CD4-positive, alpha-beta T cell treated with Interleukin-15 for 1 hour (primary cell): Measurements from ENCODE around the gene ZNF689.
A peak's percentile ranks its signal among the peaks of the same experiment; 100 is the strongest.
"Not testable (repeated sequence)": the region's sequence is repeated elsewhere in the genome, so short reads cannot be mapped to it uniquely, and the experiment has no call there.

Source experiments
- DNase-seq: peaks from one replicate; pipeline ENCODE4 v3.0.0-alpha.2; 2020

ZNF689 gene

DNA sequence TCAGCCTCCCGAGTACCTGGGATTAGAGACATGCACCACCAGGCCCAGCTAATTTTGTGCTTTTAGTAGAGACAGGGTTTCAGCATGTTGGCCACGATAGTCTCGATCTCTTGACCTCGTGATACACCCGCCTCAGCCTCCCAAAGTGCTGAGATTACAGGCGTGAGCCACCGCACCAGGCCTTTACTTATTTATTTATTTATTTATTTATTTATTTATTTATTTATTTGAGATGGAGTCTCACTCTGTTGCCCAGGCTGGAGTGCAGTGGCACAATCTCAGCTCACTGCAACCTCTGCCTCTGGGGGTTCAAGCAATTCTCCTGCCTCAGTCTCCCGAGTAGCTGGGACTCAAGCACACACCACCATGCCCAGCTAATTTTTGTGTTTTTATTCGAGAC is 19.3 kb downstream of the ZNF689 start:
- not testable (repeated sequence) for DNase-seq

DNA sequence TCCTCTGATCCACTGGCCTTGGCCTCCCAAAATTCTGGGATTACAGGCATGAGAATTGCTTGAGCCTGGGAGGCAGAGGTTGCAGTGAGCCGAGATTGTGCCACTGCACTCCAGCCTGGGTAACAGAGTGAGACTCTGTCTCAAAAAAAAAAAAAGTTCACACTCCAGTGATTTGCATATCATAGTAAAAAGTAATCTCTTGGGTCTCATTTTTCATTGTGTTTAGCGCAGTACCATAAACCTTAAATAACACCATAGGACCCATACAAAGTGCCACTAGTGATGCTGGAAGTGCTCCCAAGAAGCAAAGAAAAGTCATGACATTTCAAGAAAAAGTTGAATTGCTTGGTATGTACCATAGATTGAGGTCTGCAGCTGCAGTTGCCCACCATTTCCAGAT is 20.6 kb downstream of the ZNF689 start:
- not testable (repeated sequence) for DNase-seq

DNA sequence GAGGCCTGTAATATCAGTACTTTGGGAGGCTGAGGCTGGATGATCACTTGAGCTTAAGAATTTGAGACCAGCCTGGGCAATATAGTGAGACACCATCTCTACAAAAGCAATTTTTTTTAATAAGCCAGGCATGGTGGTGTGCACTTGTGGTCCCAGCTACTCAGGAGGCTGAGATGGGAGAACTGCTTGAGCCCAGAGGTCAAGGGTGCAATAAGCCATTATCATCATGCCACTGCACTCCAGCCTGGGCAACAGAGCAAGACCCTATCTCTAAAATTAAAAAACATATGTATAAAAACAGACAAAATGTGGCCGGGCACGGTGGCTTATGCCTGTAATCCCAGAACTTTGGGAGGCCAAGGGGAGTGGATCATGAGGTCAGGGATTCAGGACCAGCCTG is 21.5 kb downstream of the ZNF689 start:
- DNase-seq = no peak

DNA sequence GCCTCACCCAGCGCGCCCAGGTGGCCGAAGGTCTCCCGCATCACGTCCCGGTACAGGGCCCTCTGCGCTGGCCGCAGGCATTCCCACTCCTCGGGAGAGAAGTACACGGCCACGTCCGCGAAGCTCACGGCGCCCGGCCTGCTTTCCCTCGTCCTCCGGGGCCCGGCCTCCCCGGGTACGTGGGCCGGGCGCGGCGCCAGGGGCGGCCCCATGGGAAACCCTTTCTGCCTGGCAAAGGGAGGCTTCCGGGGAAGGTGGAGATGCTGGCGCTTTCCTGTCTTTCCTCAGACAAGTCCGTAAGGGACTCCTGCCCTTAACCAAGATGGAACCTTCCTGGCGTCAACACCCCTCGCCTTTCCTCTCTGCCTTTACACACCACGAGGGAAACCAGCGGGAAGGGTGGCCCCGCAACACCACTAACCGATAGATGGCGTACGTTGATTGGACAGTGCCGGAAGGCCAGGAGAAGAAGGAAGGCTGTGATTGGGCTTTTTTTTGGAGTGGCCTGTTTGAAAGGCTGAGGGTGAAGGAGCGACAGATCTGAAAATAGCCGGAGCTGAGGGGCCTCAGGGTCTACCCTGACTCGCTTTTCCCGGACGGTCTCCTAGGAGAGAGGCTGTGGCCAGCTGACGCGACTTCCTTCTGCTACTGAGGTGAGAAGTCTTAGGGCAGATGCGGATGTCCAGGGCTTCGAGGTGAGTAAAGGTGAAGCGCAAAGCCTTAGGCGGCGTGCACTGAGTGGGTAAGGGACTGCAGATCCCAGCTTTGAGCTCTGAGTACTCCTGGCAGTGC is 24.6 kb downstream of the ZNF689 start, which contains the start of gene ZNF785:
TSS of gene ZNF785 (minus strand) at position 298 of the 792 bp plus-strand sequence. CDS start at position 212, 86 bp downstream.
- DNase-seq = peak; percentile 96

DNA sequence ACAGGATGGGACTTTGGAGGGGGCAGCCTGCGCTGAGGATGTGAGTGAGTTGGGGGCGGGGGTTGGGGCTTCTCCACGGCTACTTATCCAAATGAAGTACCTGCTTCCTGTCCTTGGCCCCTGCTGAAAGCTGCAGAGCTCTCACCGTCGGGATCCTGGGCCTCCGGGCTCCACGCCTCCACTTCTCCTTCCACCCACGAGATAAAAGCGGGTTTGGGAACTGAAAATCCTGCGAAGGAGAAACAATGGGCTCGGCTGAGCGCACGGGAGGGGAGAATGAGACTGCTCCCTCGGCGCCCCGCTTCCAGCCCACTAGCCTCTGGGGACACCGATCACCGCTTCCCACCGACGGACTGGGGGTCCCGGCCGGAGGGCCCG is 25.2 kb downstream of the ZNF689 start:
- DNase-seq = no peak

DNA sequence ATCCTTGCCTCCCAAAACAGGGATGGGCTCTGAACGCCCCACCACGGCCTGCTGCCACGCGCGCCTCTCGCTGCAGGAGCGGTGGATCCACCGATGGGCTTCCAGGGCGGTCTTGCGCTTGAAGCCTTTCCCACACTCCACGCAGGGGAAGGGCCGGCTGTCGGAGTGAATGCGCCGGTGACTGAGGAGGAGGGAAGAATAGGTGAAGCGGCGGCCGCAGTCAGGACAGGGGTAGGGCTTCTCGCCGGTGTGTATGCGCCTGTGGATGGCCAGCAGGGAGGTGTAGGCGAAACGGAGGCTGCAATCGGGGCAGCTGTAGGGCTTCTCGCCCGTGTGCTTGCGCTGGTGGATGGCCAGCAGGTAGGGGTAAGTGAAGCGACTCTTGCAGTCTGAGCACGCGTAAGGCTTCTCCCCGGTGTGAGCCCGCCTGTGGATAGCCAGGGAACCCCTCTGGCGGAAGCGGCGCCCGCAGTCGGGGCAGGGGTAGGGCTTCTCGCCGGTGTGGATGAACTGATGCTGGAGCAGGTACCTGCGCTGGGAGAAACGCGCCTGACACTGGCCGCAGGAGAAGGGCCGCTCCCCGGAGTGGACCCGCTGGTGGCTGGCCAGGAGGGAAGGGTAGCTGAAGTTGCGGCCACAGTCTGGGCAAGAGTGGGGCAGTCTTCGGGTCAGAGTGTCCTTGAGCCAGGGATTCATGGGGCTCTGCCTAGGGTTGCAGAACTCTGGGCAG is 27.4 kb downstream of the ZNF689 start:
- no peak for DNase-seq

DNA sequence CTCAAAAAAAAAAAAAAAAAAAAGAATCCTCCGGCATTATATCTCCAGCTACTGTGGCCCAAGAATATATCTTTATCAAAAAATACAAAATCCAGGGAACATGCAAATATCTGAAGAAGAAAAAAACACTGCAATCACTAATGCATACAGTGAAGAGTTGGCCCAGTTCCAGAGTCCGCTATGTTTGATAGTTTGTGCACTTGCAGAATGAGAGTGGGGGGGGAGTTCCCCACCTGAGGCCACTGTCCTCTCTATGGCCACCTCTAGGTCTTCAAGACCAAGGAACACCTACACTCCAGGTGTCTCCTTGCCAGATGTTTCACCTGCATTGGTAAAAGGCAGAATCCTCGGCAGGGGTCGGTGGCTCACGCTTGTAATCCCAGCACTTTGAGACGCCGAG is 28.7 kb downstream of the ZNF689 start:
- DNase-seq = no peak

DNA sequence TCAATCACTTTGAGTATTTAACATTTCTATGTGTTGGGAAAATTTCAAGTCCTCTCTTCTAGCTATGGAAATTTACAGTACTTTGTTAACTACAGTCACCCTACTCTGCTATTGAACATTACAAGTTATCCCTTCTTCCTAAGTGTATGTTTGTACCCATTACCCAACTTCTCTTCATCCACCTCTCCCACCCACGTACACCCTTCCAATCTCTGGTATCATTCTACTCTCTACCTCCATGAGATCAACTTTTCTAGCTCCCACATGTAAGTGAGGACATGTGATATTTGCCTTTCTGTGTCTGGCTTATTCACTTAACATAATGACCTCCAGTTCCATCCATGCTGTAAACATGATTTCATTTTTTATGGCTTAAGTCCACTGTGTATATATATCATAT is 35.5 kb downstream of the ZNF689 start:
- DNase-seq = no peak

DNA sequence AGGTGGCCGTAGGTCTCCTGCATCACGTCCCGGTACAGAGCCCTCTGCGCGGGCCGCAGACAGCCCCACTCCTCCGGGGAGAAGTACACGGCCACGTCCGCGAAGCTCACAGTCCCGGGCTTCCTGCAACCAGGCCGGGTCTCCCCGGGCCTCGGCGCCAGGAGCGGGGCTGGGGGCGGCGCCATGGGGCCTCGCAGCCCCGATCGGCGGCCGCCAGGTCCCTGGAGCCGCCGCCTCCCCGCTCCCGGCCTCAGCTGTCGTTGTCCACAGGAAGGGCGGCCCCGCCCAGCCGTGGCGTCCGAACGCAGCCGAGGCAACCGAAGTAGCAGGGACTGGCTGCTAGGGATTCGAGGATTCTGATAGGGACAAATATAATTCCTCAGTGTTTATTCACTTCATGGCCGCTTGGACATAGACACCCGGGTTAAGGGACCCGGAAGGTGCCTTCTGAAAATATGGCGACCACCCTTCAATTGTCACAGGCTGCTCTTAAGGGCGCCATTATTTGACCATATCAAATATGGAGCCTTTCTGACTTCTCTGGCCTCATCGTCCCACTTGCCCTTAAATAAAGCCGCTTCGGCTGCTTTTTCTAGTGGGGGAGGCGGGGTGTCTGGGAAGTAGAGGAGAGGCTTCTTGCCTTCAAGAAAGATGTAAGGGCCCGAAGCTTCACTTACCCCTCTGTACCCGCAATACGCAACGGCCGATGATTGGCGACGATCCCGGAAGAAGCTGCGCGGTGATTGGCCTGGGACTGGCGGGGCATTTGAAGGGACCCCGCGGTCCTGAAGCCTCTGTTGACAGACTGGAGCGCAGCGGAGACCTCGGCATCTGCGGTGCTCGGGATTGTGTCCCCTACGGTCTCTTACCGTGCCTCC is 38.5 kb downstream of the ZNF689 start, which contains the start of gene ZNF688:
TSS of gene ZNF688 (minus strand) at position 270 of the 878 bp plus-strand sequence. CDS start at position 185, 85 bp downstream.
- DNase-seq = peak; percentile 98

DNA sequence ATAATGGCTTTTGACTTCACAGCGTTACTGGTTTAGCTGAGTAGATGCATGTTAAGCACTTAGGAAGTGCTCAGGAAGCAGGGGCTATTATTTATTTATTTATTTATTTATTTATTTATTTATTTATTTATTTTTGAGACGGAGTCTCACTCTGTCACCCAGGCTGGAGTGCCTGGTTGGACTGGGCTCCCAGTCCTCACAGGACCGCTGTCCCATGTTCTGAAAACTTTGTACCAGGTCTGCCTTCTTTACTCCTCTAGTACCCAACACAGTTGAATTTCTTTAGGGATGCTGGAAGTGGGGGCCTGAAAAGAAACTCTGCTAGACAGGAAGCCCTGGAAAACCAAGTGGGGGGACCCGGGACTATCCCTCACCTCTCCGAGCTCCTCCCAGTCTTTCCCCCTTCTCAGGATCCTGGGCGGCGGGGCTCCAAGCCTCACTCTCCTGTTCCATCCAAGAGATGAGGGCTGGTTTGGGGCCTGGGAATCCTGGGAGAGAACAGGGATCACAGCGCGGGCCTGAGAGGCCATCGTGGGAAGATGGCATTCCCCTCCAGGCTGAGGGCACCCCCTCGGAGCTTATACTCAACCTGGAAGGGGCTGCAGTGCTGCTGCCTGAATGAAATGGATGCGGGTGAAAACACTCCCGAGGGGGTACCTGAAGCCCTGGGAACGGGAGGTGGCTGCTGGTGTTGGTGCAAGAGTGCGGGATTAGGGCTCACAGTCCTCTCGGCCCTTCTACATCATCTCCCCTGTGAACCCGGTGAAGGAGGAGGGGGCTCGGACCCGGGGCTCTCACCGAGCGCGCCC is 39.3 kb downstream of the ZNF689 start:
- DNase-seq = no peak

DNA sequence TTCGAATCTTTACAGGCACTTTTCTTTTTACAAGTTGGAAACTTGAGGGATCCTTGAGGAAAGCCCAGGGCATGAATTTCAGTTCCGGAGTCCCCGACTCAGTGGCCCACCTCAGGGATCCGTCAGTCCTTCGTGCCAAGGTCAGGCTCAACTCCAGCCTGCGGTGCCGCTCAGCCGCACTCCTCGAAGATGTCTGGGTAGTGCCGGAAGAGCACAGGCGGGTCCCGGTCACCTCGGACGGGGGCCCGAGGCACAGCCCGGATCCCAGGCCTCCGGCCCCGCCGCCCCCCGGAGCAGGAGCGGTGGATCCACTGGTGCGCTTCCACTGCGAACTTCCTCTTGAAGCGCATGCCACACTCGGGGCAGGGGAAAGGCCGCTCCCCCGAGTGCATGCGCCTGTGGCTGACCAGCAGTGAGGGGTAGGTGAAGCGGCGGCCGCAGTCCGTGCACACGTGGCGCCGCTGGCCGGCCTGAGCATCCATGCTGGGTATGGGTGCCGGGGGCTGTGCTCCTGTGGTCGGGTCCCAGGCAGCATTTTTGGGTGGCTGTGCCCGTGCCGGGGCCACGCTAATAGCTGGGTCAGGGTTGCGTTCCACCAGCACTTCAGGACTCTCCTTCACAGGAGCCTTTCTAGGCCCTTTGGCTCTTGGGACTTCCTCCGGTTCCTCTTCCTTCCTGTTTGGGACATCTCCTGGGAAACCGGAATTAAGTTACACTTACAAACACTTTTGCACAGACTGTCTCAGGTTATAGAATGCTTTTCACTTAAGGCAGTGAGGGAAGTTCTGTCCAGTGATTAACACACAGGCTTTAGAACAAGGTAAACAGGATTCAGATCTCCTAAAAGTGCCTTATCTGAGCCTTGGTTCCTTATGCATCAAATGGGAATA is 40.2 kb downstream of the ZNF689 start:
- DNase-seq = no peak

DNA sequence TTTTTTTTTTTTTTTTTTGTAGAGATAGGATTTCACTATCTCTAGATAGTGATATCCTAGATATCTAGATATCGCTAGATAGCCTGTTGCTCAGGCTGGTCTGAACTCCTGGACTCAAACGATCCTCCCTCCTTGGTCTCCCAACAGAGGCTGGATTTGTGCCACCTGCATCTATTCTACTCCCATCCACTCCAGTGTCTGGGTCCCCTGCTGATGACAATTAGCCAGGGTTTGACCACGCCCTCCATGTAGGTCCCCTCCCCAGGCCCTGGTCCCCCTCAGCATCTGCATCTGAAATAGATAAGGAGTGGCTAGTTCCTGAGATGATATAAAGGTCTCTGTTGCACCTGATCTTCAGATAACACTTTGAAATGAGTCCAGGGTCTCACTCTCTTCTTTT is 40.9 kb downstream of the ZNF689 start:
- DNase-seq = no peak

DNA sequence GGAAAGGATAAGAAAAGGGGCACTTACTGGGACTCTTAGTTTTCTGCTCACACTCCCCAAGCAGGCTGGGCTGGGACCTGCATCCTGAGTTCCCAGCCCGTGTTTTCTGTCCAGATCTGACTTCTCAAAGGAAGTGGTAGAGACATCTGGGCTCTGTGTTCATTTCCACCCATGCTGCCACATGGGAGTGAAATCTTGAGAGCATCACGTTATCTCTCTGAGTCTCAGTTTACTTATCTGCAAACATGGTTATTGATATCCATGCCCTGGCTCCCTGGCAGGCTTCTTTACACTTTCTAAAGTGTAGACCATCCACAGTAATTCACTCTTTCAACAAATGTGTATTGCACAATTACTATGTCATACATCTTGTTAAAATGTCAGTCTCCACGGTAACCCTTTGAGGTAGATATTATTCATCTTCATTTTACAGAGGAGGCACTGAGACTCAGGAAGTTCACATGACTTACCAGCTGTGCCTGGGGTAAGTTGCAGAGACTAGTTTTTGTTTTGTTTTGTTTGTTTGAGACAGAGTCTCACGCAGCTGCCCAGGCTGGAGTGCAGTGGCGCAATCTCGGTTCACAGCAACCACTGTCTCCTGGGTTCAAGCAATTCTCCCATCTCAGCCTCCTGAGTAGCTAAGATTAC is 42.1 kb downstream of the ZNF689 start:
- DNase-seq = peak; percentile 72

DNA sequence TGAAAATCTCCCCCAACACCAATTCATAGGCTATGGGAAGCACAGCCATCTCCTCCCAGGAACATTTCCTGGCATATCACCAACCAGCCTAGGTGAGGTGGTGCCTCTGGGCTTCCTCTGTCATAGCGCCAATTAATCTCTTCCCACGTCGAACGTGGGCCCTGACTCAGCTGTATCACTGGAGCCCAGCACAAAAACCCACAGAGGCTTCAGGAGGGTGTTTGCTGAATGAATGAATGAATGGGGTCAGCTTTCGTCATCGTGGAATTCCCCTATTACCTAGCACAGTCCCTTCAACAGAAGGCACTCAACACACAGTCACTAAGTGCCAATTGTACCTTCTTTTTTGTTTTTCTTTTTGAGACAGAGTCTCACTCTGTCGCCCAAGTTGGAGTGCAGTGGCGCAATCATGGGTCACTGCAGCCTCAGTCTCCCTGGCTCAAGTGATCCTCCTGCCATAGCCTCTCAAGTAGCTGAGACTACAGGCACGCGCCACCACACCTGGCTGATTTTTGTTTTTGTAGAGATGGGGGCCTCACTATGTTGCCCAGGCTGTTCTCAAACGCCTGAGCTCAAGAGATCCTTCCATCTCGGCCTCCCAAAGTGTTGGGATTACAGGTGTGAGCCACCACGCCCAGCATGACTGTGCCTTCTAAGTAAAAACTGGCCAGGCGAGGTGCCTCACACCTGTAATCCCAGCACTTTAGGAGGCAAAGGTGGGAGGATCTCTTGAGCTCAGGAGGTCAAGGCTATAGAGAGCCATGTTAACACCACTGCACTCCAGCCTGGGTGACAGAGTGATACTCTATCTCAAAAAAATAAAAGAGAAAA is 42.8 kb downstream of the ZNF689 start:
- peak; percentile 67 for DNase-seq

DNA sequence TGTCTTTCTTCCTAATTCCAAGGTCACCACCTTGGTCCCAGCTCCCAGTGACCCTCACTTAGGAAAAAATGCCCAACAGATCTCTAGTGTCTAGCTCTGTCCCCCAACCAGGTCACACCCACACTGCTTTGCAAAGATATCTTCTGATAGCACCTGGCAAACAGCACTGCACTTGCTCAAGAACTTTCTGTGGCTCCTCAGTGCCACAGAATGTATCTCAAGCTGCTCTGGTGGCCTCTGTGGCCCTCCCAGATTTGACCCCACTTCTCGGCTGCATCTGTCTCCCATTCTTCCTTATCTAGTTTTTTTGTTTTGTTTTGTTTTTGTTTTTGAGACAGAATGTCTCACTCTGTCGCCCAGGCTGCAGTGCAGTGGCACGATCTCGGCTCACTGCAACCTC is 43.7 kb downstream of the ZNF689 start:
- no peak for DNase-seq

DNA sequence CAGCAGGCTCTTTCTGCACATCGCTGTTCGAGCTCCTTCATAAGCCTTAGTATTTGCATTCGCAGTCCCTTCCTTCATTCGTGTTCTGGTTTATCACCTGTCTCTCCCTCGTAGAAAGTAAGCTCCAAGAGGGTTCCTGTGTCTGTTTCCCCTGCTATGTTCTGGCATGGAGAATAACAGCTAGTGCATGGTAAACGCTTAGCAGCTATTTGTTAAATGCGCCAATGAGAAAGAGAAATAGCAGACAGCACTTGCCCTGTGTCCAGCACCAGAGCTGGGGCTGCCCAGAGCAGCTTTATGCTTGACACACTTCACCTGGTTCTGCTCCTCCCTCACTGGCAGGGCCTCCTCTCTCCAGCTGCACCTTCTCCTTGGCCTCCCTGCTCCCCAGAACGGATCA is 44.2 kb downstream of the ZNF689 start:
- no peak for DNase-seq

DNA sequence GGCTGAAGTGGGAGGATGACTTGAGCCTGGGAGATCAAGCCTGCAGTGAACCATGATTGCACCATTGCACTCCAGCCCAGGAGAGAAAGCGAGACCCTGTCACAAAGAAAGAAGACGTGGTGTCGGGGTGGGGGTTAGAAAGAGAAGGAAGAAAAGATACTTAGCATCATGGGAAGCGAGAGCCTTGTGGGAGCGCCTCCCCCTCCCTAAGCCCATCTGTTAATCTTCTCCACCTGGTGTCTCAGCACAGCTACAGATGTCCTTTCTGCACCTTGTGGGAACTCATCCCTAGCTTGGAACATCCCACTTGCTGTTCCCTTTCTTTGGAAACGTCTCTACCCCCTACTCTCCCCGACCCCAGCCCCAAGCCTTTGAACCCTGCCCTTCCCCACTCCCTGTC is 44.7 kb downstream of the ZNF689 start:
- no peak for DNase-seq

DNA sequence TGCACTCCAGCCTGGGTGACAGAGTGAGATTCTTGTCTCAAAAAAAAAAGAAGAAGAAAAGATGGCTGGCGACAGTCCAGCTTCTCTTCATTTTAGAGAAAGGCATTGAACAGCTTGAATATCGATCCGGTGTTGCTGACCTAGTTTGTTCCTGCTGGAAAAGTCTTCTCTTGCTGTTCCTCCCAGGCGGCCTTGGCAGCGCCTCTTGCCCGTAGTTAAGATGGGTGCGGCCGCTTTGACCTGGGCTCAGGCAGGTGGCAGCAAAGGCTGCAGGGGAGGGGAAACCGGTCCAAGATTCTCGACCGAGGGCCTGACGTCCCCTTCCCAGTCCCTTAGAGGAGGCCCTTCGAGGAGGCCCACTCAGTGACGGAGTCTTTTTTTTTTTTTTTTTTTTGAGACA is 48.2 kb downstream of the ZNF689 start:
- no peak for DNase-seq

DNA sequence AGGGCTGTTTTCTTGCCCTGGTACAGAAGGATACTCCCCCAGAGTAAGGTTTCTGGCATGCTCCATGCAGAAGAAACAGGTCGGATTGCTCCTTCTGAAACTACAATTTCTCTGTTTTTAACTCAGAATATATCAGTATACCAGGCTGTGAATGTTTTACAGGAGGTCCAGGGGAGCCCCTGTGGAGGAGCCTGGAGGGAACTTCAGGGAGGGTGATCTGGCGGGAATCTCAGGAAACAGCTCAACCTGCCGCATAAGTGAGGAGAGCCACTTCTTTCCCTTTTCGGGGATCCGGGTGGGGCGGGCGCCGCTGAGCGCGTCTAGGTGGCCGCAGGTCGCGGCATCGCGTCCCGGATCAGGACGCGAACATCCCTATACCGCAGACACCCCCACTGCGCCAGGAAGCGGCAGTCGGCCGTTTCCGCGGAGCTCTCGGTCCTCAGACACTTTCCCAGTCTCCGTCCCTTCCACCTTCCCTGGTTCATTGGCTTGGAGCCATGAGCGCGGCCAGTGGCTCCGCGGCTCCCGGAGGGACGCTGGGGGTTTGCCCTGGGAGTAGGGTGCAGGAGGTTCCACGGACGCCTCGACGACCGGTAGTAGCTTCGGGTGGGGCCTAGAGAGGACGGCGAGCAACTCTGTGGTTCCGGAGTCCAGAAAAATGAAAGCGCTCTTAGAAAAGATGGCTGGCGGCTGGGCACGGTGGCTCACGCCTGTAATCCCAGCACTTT is 48.9 kb downstream of the ZNF689 start:
- peak; percentile 38 for DNase-seq
